Measurements from ENCODE around the gene FBXL15. TPM values are rescaled to one million over a fixed set of nuclear protein-coding genes. Genes with fewer than 3 reads are reported as not detected.

Gene FBXL15
- total and polyA plus RNA-seq, 2 of the 13 experiments (the other 11 are each of a cell fraction or from before 2014, with no cell fraction given) = 4.3 to 8.3 TPM

DNA sequence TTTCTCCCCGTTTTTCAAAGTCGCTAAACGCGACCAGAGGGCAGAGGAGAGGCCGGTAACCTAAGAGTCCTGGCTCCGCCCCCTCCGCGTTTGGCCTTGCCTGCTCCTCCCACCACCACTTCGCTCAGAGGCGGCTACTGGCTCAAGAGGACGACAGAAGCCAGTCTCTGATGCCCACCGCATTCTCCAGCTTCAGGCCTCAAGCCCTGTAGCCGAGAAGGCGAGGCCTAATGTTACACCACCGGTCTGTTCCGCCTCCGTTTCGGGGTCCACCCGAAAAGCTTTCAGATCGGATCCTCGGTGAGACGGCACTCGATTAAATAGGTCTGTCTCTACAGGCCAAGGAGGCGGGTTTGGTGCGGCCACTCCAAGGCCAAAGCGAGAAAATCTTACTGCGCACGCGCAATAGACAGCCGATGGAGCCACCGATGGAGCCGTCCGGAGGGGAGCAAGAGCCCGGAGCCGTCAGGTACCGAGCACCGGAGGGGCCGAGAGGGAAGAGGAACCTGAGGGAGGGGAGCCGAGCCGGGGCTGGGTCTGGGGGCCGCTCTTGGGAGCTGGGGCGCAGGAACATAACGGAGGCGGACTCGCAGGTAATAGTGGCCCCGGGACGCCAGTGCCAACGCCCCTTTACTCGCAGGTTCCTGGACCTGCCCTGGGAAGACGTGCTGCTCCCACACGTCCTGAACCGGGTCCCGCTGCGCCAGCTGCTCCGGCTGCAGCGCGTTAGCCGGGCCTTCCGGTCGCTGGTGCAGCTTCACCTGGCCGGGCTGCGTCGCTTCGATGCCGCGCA, at the start of gene FBXL15 (continued):
- TF ChIP-seq, protein P1, sequence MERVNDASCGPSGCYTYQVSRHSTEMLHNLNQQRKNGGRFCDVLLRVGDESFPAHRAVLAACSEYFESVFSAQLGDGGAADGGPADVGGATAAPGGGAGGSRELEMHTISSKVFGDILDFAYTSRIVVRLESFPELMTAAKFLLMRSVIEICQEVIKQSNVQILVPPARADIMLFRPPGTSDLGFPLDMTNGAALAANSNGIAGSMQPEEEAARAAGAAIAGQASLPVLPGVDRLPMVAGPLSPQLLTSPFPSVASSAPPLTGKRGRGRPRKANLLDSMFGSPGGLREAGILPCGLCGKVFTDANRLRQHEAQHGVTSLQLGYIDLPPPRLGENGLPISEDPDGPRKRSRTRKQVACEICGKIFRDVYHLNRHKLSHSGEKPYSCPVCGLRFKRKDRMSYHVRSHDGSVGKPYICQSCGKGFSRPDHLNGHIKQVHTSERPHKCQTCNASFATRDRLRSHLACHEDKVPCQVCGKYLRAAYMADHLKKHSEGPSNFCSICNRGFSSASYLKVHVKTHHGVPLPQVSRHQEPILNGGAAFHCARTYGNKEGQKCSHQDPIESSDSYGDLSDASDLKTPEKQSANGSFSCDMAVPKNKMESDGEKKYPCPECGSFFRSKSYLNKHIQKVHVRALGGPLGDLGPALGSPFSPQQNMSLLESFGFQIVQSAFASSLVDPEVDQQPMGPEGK (CRISPR knock-in tag; IDR thresholded peaks at IDR 0.05) = peak; percentile 61
- peak; percentile 7; the same call in 1 of the 2 replicates for TF ChIP-seq ZNF33B (CRISPR knock-in tag; IDR thresholded peaks at IDR 0.05)
- no peak; the same call in 1 of the 2 replicates for TF ChIP-seq AFF4 (CRISPR knock-in tag; IDR thresholded peaks at IDR 0.05)
- no peak for TF ChIP-seq ZNF644 (CRISPR knock-in tag; IDR thresholded peaks at IDR 0.05; ENCODE audit: low read depth)
- no peak for TF ChIP-seq RNF2 (conservative IDR thresholded peaks at IDR 0.05; ENCODE audit: low read depth)
- TF ChIP-seq NFYC (CRISPR knock-in tag; IDR thresholded peaks at IDR 0.05) = no peak; the same call in 1 of the 2 replicates
- no peak for TF ChIP-seq HNF4G (IDR thresholded peaks at IDR 0.05; ENCODE audit: borderline replicate concordance, low read depth, low read length)
- 0 out of 2 replicates have a peak, but pooled peaks have one; percentile 17 for TF ChIP-seq HNF4G (CRISPR knock-in tag; IDR thresholded peaks at IDR 0.05; ENCODE audit: borderline replicate concordance, low read depth)
- TF ChIP-seq ATM (IDR thresholded peaks at IDR 0.05; ENCODE audit: borderline replicate concordance) = no peak
- no peak for TF ChIP-seq EZH2 (conservative IDR thresholded peaks at IDR 0.05; ENCODE audit: low read depth, low read length)
- peak; percentile 23; the same call in 1 of the 2 replicates for TF ChIP-seq ZNF546 (CRISPR knock-in tag; conservative IDR thresholded peaks at IDR 0.05)
- TF ChIP-seq MAFF (IDR thresholded peaks at IDR 0.05; ENCODE audit: low read depth, low read length) = 0 out of 2 replicates have a peak, but pooled peaks have one; percentile 5
- TF ChIP-seq ZNF367 (CRISPR knock-in tag; IDR thresholded peaks at IDR 0.05; ENCODE audit: borderline replicate concordance) = 0 out of 2 replicates have a peak, but pooled peaks have one; percentile 12
- peak; percentile 90 for TF ChIP-seq FOXK1 (CRISPR knock-in tag; IDR thresholded peaks at IDR 0.05; ENCODE audit: borderline replicate concordance, low read depth)
- no peak for TF ChIP-seq FOXK2 (IDR thresholded peaks at IDR 0.05)
- no peak for TF ChIP-seq SETDB1 (CRISPR knock-in tag; IDR thresholded peaks at IDR 0.05; ENCODE audit: borderline replicate concordance)
- peak; percentile 45; the same call in 1 of the 2 replicates for TF ChIP-seq SIX1 (CRISPR knock-in tag; IDR thresholded peaks at IDR 0.05; ENCODE audit: borderline replicate concordance)
- TF ChIP-seq EP300 (IDR thresholded peaks at IDR 0.05; ENCODE audit: low read depth in 2 of 2, low read length in 2 of 2) = 0 out of 4 replicates have a peak, but pooled peaks have one; percentile 24 to 30
- peak; percentile 39; the same call in 1 of the 2 replicates for TF ChIP-seq EP300 (CRISPR knock-in tag; IDR thresholded peaks at IDR 0.05; ENCODE audit: borderline replicate concordance)
- peak; percentile 49 for TF ChIP-seq POLR2AphosphoS5 (IDR thresholded peaks at IDR 0.05; ENCODE audit: low read depth, low read length)
- TF ChIP-seq, protein P2, sequence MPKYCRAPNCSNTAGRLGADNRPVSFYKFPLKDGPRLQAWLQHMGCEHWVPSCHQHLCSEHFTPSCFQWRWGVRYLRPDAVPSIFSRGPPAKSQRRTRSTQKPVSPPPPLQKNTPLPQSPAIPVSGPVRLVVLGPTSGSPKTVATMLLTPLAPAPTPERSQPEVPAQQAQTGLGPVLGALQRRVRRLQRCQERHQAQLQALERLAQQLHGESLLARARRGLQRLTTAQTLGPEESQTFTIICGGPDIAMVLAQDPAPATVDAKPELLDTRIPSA (CRISPR knock-in tag; IDR thresholded peaks at IDR 0.05; ENCODE audit: borderline replicate concordance) = no peak

Data from HepG2 (cell line).